Measurements from ENCODE around the gene SGK2.
"Not testable (repeated sequence)": the region's sequence is repeated elsewhere in the genome, so short reads cannot be mapped to it uniquely, and the experiment has no call there.

Gene SGK2

GRCh38 chr20:43590392-43591303, 31.8 kb downstream of the SGK2 start, which contains the start of gene IFT52:
TSS of gene IFT52 (plus strand) at chr20:43590937. CDS start at chr20:43594699, 3,762 bp downstream.
- H3K4me3 ChIP-seq (ENCODE audit: low read depth, low read length): peak within 1 kb of the TSS; percentile 64
- TF ChIP-seq CTCF (IDR thresholded peaks at IDR 0.05; ENCODE audit: borderline replicate concordance, insufficient read depth, low read depth, low read length): no peak

- not testable (repeated sequence) for H3K4me3 ChIP-seq (ENCODE audit: low read depth, low read length)
Observed at GRCh38 chr20:43601960-43602359, 43.1 kb downstream of the SGK2 start.

GRCh38 chr20:43603124-43603523, 44.3 kb downstream of the SGK2 start:
- TF ChIP-seq CTCF (IDR thresholded peaks at IDR 0.05; ENCODE audit: borderline replicate concordance, insufficient read depth, low read depth, low read length): no peak
- H3K4me3 ChIP-seq (ENCODE audit: low read depth, low read length): no peak overlapping the region

GRCh38 chr20:43605715-43606114, 46.9 kb downstream of the SGK2 start:
- no peak overlapping the region for H3K4me3 ChIP-seq (ENCODE audit: low read depth, low read length)
- TF ChIP-seq CTCF (IDR thresholded peaks at IDR 0.05; ENCODE audit: borderline replicate concordance, insufficient read depth, low read depth, low read length): no peak

GRCh38 chr20:43607278-43607677, 48.5 kb downstream of the SGK2 start:
- H3K4me3 ChIP-seq (ENCODE audit: low read depth, low read length): not testable (repeated sequence)

- no peak for TF ChIP-seq CTCF (IDR thresholded peaks at IDR 0.05; ENCODE audit: borderline replicate concordance, insufficient read depth, low read depth, low read length)
- H3K4me3 ChIP-seq (ENCODE audit: low read depth, low read length): no peak overlapping the region
Observed at GRCh38 chr20:43631598-43631997, 72.8 kb downstream of the SGK2 start.
